Retinal pigment epithelial cell (primary cell): ENCODE results near the gene ATRIP.

Source experiments
- DNase-seq: peaks from one replicate; pipeline ENCODE4 v3.0.0-alpha.2; 2010; ENCODE audit warnings: low read depth
- H3K4me3 ChIP-seq: 2 replicates; pipeline ENCODE4 v1.5.1; 2011; ENCODE audit warnings: mild to moderate bottlenecking, low read length, control low read depth, moderate library complexity
- TF ChIP-seq, protein P1 (sequence below): conservative IDR thresholded peaks from 2 replicates; pipeline ENCODE4 v1.5.1; 2011; ENCODE audit warnings: low read depth, low read length, control low read depth, inconsistent platforms

Gene ATRIP

DNA sequence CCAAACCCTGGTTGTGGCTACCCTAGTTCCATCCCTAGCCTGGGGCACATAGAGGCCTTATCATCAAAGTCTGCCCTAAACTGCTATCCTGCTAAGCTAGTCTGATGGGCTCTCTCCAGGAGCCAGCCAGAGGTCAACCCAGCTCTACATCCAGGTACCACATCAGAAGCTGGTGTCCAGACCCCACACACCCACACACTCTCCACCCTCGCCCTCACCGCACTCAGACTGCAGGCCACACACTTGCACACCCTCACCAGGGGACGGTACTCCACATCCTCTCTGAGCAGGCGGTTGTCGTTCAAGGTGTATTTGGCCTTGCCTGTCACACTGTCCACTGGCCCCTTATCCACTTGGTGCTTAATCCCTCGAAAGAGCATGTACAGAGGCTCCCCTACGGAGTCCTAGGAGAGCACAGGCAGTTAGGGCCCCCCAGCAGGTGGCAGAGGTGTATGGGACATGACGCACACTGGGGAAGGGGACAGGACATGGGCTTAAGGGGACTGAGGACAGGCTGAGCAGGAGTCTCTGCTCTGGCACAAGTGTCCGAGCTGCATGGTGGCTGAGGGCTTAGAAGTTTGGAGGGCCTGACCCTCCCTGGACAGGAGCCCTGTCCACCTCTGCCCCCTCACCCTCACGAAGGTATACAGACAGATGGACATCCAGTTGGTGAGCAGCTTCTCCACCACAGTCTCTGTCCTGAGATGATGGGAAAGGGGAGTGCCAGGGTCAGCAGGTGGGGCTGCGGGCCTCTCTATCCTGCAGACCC lies 34.7 kb upstream of the ATRIP start:
- no peak overlapping the region for H3K4me3 ChIP-seq
- TF ChIP-seq, protein P1, sequence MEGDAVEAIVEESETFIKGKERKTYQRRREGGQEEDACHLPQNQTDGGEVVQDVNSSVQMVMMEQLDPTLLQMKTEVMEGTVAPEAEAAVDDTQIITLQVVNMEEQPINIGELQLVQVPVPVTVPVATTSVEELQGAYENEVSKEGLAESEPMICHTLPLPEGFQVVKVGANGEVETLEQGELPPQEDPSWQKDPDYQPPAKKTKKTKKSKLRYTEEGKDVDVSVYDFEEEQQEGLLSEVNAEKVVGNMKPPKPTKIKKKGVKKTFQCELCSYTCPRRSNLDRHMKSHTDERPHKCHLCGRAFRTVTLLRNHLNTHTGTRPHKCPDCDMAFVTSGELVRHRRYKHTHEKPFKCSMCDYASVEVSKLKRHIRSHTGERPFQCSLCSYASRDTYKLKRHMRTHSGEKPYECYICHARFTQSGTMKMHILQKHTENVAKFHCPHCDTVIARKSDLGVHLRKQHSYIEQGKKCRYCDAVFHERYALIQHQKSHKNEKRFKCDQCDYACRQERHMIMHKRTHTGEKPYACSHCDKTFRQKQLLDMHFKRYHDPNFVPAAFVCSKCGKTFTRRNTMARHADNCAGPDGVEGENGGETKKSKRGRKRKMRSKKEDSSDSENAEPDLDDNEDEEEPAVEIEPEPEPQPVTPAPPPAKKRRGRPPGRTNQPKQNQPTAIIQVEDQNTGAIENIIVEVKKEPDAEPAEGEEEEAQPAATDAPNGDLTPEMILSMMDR, result no peak
- DNase-seq, result no peak

DNA sequence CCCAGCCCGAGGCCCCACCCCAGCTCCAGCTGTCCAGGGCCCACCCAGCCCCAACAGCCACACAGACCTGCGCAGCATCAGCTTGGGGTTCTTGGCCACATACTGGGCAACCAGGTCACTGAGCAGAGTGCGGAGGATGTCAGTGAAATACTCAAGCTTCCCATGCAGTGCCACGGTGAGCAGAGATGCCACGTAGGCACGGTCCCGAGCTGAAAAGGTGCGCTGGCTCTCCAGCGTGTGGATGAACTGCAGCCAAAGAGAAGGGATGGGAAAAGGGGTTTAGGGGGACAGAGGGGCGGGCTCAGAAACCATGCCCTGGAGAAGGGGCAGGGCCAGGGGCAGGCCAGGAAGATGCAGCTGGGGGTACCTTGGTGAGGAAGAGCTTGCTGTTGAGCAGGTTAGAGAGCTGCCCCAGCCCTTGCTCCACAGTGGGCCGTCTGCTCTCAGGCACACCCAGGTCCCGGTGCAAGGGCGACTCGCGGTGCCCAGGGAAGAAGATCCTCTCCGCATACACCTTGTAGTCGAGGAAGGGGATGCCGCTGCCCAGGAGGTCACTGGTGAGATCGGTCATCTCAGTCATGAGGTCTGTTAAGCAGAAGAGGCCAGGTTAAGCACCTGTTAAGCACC lies 34.0 kb upstream of the ATRIP start:
- H3K4me3 ChIP-seq, result no peak overlapping the region
- DNase-seq, result no peak
- TF ChIP-seq, protein P1, result no peak

DNA sequence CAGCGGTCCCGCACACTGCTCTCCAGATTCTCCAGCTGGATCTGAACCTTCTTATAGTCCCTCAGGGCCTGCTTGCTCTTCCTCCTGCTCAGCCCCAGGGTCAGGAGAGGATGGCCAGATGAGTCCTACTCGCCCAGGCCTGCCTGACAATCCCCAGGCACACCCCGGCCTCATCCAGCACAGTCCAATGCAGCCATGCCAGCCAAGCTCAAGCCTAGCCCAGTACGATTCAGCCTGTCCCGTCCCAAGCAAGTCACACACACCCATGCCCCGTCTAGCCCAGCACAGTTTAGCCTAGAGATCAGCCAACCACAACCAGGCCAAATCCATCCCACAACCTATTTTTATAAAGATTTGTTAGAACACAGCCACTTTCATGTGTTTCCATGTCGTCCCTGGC lies 33.5 kb upstream of the ATRIP start:
- DNase-seq, result no peak
- TF ChIP-seq, protein P1, result no peak
- no peak overlapping the region for H3K4me3 ChIP-seq

DNA sequence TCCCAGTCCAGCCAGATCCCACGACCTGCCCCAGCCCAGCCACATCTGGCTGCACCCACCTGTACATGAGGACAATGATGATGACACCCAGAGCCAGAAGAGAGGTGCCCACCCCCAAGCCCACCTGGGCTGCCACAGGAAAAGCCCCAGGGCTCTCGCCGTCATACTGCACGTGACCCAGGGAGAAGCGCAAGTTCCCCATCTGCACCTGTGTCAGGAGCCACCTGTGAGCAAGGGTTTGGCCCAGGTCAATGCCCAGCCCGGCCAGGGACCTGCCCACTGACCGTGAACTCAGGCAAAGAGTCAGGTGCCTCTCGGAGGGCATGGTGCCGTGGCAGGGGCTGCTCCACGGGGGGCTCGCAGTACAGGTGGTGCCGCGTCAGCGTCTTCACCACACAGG lies 32.9 kb upstream of the ATRIP start:
- TF ChIP-seq, protein P1, result no peak

DNA sequence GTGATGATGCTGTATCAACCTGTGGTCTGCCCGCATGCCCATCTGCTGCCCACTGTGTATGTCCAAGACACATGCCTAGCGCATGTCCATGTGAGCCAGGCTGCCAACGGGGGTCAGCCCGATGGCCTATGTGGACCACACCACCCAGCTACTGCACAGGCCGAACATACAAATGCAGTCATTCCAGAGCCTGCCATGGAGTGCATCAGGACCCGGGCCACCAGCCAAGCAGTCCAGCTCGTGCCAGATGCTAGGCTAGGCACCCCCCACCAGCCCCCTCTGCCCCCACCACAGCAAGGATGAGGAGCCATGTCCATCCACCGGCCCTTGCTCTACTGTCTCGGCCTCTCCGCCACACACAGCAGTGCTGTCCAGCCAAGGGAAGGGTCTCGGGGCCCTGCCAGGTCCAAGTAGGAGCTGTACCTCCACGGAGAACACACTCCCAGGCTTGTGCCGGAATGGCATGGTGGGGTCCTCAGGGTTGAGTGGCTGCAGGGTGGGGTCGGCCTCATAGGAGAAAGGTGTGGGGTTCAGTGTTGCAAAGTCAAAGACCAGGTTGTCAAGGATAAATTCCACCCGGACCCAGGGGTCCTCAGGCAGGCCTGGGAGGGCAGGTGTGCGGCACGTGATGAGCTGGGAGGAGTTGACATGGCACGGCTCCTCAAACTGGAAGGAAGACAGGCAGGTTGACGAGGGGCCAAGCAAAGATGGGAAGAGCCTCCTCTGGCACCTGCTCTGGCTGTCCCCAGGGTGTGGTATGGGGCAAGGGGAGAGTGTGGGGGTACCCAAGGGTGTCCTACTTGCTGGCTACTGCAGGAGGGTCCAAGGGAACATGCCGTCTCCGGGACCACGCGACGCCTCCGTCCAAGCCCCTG lies 31.9 kb upstream of the ATRIP start:
- no peak for DNase-seq
- H3K4me3 ChIP-seq, result no peak overlapping the region
- TF ChIP-seq, protein P1, result no peak

More for the DNA sequence above, 32.9 kb upstream of the ATRIP start:
- DNase-seq, result no peak
- no peak overlapping the region for H3K4me3 ChIP-seq

DNA sequence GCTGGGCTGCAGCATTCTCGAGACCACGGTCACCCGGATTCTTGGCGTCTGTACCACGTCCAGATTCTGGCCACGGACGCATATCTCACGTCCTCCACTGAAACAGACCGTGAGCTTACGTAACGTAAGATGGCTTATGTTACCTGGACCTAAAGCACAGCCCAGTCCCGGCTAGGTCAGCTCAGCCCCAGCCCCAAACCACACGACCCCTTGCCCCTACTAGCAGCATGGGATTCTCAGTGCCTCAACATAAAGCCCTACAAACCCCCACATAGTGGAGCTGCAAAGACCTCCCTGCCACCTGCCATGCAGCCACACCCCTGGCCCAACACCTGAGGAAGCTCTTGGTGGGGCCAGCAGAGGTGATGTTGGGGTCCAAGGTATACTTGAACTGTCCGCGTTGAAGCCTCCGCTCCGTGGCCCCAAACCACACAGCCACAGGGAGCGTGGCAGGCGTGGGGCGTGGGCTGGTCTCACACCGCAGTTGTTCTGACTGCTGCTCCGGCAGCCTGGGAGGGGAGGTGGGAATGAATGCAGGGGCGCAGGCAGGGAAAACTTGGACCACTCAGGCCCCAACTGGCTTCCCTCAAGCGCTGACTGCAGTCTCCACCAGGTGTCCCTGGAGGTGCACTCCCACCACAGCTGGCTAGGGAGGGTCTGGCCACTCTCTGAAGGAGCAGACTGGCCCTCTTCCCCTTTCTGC lies 31.1 kb upstream of the ATRIP start:
- TF ChIP-seq, protein P1, result peak; percentile 29
- no peak overlapping the region for H3K4me3 ChIP-seq
- no peak for DNase-seq
